Stimulated activated CD4-positive, alpha-beta T cell treated with anti-CD3 and anti-CD28 coated beads, TNF-alpha, amount 100 ng/mL, for 4 hours (primary cell): Measurements from ENCODE around the gene CDX2.
"Not testable (repeated sequence)": the region's sequence is repeated elsewhere in the genome, so short reads cannot be mapped to it uniquely, and the experiment has no call there.

Source experiments
- DNase-seq, 3 experiments: peaks; one replicate each; pipeline ENCODE4 v3.0.0-alpha.2; 2020; ENCODE audit warnings: low read depth in 3 of 3

CDX2 gene

DNA sequence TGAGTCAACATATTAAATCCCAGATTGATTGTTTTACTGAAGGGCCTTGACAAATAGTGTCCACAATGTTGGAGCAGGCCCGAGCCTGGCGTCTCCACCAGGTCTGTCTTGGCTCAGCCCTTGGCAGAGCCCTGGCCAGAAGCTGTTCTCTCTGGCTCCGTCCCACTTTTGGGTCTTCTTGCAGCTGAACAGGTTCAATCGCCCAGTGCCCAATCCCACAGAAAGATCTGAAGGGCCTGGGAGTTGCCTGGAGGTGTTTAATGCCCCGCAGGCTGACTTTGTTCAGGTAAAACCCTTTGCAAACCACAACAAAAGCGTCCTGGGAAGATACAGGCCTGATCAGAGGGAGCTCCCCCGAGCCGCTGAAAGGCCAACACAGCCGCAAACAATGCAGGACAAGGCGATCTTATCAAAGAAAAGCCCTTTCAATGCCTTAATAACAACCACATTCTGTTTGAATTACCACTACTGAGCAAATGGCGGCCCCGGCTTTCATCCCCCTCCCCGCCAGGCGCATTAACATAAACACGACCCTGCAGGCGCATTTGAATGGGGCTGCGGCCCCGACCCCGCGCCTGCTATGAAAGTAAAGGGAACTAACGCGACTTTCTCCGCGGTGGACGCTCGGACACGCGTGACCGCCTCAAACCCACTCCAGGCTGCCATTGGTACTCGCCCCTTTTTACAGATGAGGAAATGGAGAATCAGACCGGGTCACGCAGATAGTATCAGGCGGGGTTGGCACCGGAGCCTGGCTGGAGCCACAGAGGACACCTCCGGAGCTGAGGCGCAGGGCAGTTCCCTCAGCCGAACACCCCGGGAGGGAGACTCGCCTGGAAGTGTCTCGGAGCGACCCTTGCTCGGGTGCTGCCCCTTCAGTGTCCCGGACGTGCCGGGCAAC lies 3.1 kb downstream of the CDX2 start:
- no peak for DNase-seq

DNA sequence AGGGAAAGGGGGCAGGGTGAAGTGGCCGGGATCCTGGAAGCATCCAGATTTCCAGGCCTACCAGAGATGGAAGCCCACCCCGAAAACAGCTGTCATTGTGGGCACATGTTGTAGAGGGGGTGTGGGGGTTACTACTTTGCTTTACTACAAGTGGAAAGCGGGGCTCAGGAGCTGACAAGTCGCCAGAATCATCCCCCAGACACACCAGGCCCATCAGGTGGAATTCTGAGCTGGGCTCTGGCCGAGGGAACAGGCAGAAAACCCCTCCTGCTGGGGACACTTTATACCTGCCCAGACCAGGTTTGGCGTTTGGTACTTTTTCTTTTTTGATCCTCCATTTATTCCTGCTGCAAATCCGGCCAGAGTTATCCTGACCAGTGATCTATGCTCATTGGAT lies 3.8 kb downstream of the CDX2 start:
- no peak for DNase-seq

DNA sequence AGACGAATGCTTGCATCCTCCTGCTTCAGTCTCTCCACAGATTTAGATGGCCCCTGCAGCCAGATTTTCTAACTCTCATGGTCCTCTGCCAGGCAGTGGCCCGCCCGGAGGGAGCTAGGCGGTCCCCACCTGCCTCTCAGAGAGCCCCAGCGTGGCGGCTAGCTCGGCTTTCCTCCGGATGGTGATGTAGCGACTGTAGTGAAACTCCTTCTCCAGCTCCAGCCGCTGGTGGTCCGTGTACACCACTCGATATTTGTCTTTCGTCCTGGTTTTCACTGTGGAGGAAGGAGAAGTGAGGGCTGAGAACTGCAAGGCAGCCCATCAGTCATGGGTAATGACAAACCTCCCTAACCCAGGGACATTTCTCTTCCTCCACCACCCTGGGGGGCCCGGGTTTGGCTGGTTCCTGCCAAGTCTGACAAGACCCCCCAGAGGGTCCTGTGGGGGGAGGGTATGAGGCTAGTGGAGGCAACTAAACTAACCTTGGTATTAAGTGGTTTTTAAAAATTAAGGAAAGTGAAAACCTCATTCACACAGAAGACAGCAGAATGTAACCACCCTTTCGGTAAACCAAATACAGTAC lies 4.3 kb downstream of the CDX2 start:
- no peak for DNase-seq

- not testable (repeated sequence) for DNase-seq
Observed at GRCh38 chr13:27964206-27964605, 4.9 kb downstream of the CDX2 start.

DNA sequence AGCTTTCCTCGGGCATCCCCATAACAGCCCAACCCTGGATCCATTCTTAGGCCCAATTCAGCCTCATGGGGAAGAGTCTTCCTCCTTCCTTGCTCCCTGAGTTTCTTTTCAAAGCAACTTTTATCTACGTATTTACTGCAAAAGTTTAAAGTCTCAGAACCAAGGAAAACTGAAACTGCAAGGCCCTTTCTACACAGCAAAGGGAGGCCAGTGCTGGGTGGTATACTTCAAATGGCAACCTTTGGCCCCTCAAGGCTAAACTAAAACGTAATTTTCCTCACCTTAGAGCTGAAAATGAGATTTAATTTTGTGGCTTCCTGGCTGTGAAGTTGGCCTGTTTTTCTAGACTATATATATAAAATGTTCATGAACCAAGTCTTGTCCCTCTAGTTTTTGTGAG lies 5.6 kb downstream of the CDX2 start:
- no peak for DNase-seq

DNA sequence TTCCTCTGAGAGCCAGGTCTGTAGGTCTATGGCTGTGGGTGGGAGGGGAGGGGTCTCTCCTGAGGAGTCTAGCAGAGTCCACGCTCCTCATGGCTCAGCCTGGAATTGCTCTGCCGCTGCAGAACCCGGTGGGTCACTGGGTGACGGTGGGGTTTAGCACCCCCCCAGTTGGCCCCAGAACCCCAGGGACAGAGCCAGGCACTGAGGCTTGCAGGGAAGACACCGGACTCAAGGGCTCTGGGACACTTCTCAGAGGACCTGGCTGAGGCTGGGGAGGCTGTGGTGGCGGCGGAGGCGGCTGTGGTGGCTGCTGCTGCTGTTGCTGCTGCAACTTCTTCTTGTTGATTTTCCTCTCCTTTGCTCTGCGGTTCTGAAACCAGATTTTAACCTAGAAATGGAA lies 6.1 kb downstream of the CDX2 start:
- no peak for DNase-seq

DNA sequence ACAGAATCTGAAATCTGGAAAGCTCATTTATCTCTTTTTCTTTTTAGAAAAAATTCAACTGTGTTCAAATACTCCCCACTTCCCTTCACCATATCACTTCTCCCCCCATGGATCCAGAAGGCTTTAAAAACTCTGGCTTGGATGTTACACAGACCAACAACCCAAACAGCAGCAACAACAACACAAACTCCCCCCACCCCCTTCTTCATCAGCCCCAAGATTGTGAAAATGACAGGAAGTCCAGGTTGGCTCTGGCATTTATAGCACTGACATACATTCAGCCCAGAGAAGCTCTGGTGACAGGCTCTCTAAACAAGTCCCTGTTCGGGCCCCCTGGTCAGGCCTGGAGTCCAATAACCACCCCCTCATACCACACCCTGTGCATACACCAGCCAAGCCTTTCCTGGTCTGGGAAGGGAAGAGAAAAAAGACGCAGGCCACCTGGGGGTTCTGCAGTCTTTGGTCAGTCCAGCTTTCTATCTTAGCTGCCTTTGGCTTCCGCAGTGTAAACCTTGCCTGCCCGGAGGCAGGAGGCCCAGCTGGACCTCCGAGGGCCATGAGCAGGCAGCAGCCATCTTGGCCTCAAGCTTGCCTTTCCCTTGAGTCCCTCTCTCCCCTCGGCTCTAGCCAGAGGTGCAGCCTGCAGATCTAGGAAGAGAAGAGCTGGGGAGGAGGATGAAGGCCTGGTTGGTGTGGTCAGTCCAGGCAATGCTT lies 6.8 kb downstream of the CDX2 start:
- no peak for DNase-seq

DNA sequence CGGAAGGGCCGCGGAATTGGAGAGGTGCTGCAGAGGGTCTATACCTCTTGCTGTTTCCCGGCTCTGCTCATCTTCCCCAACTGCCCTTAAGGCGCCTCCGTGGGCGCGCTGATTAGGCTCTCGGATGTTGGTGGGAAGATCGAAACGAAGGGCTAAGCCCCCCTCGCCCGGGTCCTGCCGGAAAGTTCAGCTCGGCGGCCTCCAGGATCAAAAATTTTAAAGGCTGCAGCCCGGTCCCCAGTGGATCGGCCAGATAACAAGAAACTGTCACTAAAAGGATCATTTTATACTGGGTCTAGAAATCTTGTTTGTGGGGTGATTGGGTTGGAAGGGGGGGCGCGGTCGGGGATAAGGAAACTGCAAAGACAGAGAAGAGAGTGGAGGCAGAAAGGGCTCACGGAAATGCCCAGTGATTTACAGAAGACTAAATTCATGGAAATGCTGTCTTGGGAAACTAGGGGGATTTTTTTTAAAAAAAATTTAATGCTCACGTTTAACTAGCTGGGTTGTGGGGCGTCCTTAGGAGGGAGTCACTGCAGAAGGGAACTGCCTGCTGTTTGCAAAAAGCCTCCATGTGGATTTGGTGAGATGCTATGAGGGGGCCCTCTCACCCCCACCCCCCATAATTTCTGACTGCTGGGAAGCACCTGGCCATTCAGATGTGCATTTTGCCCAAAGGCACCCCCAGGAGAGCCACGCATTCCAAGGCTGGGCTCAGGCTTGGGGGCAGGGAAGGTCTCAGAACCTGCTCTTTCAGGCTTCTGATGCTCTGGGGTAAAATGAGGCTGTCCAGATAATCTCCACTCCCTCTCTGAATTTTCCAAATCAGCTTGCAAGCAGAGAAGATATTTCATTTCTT lies 7.7 kb downstream of the CDX2 start:
- no peak for DNase-seq

GRCh38 chr13:27960362-27961226 lies 8.5 kb downstream of the CDX2 start:
- DNase-seq = no peak

DNA sequence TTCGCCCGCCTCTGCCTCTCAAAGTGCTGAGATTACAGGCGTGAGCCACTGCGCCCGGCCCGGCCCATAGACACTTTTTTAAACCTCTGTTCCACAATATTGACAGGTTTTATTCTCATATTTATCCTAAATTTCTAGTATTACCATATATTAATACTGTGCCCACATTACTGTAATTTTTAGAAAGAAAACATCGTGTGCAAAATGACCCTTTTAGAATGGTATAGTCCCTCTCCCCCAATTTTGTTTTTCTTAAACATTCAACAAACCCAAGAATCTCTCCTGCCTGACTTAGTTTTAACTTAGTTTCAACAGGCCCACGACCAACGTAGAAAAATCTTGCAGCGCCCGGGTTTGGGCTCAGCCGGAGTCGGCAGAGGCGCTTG lies 9.1 kb downstream of the CDX2 start:
- DNase-seq = no peak

DNA sequence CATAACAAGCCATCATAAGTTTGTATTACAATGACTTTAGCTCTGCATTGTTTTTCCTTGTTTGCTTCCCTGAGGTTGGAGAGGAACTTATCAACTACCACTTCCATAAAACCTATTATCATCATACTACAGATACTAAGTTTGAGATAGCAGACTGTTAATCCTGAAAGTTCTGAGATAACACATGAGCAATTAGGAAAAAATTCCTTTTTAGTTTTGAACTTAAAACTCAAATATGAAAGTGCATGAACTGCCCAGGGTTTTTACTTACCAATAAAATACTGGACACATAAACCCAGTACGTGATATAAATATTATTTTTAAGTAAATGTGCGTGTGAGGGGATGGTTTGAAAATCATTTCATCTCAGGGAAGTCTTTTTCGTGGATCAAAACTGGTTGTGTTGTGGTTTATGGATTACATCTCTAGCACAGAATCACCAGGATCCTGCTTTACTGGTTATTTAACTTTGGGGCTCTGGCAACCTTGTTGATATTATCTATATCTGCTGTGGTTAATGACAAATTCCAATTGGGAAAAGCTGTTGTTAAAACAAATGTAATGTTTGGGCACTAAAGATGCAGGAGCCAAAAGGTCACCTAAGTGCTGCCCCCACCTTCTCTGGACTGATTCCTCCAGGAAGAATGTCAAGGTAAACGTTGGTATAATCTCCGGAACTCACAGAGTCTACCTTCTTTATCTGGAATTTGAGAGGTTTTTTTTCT lies 12.4 kb downstream of the CDX2 start:
- no peak for DNase-seq

DNA sequence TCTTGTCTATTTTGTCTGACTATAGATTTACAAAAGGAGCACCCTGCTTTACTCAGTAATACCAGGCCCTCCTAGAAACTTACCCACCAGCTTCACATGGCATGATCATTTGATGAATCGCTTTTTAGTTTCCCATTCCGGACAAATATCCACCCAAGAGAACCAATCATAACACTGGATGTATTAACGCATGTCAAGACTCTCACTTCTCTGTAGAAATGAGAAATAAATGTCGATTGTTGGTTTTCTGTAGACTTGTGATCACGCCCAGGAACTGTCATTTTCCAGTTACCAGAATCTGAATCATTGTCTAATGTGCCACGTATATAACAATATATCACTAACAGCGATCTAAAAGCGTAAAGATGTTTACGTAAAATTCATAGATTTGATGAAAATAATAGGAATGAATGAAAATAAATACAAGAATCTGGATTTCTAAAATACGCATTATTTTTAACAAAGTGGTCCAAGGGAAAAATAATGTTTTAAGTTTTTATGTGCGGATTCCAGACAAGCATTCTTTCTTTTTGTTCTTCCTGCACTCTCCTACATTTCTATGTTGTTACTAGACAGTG lies 14.0 kb downstream of the CDX2 start:
- no peak for DNase-seq

DNA sequence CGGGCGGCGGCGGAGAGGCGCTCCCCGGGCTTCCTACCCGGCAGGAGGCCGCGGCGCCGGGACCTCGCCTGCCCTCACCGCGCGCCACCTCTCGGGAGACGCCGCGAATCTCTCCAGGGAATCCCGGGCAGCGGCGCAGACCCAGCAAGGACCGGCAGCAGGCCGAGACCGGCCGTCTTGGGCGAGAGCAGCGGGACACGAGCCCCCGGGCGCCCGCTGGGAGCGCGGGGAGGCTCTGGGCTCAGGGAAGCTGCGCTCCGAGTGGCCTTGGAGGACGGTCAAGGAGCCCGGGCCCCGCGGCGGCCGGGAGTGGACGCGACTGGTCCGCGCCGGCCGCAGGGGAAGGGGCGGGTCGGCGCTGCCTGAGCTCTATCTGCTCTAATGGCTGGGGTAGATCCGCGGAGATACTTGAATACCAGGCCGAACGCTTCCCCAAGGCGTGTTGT lies 14.7 kb downstream of the CDX2 start:
- no peak for DNase-seq

DNA sequence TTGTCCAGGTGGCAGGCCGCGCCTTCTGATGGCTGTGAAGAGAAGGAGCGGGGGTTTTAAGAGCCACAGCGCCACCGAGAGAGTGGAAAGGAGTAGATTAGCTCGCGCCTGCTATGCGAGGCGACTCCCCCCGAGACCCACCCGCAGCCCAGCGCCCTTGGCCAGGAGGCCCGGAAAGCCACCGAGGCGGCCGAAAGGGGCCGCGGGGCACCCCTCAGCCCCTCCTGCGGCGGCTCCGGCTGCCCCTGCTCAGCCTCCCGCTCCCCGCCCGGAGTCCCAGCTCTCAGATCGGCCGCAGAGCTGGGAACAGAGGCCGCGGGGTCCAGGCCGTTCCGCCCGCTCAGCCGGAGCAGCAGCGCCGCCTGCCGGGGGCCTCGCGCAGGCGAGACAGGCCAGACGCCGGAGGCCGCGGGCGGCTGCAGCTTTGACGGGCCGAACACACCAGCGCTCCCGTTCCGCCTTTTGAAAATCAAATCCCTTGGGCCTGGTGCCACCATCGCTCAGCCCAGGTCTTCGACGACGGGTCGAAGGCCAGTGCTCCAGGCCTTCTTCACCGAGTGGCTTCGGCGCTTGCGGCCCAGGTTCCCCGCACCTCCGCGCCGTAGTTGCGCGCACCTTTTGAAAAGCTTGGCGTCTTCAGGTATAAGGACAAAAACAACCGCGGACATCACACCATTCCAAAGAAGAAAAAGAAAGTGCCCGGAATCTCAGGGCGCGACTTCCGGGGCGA lies 15.3 kb downstream of the CDX2 start:
- peak; percentile 17 to 55 (median 38) for DNase-seq

- no peak for DNase-seq
Observed at GRCh38 chr13:27952876-27953675, 16.0 kb downstream of the CDX2 start.

DNA sequence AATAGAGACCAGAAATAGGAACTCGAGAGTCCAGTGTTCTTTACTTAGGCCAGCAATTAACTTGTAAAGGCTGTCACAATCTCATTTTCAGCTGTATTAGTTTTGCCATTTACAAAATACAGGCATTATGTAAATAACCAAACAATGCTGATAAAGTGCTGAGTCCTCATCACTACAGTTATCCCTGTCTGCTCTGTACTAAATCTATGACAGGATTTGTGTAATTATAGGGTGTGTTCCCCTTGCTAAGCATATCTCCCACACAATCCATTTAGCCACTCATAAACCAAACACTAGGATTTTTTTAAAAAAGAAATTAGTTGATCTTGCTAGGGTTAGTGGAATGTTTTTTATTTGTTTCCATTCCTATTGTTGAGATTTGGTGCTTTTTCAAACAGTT lies 26.1 kb downstream of the CDX2 start:
- no peak for DNase-seq

GRCh38 chr13:27933580-27934328 lies 35.4 kb downstream of the CDX2 start:
- no peak for DNase-seq

DNA sequence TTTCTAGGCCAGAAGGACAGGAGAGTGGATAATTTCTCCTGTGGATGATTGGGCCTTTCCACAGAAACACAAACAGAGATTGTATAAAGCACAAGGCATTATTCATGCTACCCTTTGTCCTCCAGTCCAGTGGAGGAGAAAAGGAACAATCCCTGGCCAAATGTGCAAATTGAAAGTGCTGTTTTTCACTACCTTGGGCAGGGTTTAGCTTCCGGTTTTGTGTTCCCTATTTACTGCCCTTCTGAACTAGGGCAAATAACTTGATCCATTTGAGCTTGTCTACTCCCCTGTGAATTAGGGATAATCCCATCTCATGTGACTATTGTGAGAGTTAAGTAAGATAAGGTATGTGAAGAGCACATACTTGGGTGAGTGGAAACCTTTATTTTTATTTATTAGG lies 36.0 kb downstream of the CDX2 start:
- no peak for DNase-seq
